ENCODE measurements around the gene COLQ. TPM values are rescaled to one million over a fixed set of nuclear protein-coding genes. Genes with fewer than 3 reads are reported as not detected.

COLQ gene
- total RNA-seq, 1 donor from 2014 or later: under 0.01 TPM

DNA sequence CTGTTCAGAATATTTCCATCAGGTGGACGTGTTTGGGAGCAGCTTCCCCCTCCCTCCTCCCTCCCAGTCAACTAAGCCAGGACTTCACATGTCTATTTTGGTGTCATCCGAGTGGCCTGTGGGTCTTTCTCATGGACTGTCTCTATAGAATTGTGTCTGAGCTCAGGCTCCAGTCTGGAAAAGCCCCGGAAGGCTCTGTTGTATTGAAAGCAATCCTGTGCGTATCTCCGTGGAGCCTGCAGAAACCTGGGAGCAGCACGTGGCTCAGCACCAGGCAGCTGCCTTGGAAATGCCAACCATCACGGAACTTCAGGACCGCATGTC, 25.2 kb downstream of the COLQ start:
- DNase-seq (ENCODE audit: low read depth): no peak
- no peak for FAIRE-seq
- TF ChIP-seq, protein P1, sequence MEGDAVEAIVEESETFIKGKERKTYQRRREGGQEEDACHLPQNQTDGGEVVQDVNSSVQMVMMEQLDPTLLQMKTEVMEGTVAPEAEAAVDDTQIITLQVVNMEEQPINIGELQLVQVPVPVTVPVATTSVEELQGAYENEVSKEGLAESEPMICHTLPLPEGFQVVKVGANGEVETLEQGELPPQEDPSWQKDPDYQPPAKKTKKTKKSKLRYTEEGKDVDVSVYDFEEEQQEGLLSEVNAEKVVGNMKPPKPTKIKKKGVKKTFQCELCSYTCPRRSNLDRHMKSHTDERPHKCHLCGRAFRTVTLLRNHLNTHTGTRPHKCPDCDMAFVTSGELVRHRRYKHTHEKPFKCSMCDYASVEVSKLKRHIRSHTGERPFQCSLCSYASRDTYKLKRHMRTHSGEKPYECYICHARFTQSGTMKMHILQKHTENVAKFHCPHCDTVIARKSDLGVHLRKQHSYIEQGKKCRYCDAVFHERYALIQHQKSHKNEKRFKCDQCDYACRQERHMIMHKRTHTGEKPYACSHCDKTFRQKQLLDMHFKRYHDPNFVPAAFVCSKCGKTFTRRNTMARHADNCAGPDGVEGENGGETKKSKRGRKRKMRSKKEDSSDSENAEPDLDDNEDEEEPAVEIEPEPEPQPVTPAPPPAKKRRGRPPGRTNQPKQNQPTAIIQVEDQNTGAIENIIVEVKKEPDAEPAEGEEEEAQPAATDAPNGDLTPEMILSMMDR (IDR thresholded peaks at IDR 0.05; ENCODE audit: insufficient read depth, low read length, severe bottlenecking): no peak
- Histone ChIP-seq H3K4me3 (ENCODE audit: low read depth, low read length) (no peak overlapping the region), H3K27me3 (ENCODE audit: control insufficient read depth, insufficient read depth, low read length) (peaks cover 4% of the 10 kb centered on the region), H3K36me3 (ENCODE audit: control insufficient read depth, insufficient read depth, low read length) (no peaks in the 10 kb centered on the region)

DNA sequence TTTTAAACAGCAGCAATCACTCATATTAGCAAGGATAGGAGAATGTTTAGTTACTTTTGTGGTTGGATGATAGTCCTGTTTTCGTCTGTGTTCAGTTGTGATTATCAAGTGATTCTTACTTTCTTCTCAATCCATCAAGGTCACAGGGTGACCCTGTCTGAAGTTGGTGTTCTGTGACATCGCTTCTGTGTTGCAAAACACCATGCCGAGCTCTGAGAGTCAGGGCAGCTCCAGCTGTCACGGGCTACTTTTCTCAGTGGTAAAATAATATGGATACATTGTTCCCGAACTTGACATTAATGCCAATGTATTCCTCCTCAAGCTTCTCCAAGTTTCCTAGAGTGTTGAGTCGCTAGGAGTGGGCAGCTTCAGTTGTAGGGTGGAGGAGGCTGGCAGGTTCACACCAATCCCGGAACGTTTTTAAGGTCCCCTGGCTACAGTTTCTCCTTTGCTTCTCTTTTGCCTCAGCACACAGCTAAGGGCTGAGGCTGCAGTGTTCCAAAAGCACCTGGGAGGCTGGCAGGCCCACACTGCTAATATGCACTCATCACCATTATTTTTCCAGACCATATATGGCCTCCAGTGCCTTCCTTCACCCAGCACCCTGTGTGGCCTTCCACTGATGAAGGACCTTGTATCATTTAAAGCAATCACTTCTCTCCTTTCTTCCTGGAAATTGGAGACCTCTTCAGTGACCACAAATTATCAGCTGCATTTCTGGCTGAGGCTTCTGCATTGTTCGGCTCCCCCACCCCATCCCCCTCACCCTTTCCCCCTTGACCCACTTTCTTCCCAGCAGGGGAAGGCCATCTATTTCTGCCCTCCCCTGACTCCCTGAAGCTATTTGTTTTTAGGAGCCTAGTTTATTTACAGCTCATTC, 25.8 kb downstream of the COLQ start:
- TF ChIP-seq, protein P1 (IDR thresholded peaks at IDR 0.05; ENCODE audit: insufficient read depth, low read length, severe bottlenecking): no peak

DNA sequence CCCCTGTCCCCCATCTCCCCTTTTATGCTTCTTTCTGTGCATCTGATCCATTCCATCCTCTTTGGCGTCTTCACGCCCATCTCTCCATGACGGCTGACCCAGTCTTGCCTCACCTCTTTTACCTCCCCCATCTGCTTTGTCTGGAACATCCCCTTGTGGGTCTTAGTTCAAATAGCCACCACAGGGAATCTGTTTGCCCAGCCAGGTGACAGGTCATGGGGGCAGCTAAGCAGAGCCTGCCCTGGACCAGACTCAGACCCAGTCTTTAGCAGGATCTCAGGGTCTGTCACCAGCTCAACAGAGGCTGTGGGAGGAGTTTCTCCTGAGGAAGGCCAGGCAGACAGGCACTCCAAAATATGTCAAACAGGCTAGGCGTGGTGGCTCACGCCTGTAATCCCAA, 28.1 kb downstream of the COLQ start:
- no peak for FAIRE-seq
- no peak for DNase-seq (ENCODE audit: low read depth)
- no peaks in the 10 kb centered on the region for H3K36me3 ChIP-seq (ENCODE audit: control insufficient read depth, insufficient read depth, low read length)
- H3K4me3 ChIP-seq (ENCODE audit: low read depth, low read length): no peak overlapping the region
- peaks cover 2% of the 10 kb centered on the region for H3K27me3 ChIP-seq (ENCODE audit: control insufficient read depth, insufficient read depth, low read length)
- TF ChIP-seq, protein P1 (IDR thresholded peaks at IDR 0.05; ENCODE audit: insufficient read depth, low read length, severe bottlenecking): no peak

More for the DNA sequence above, 25.8 kb downstream of the COLQ start:
- no peaks in the 10 kb centered on the region for H3K36me3 ChIP-seq (ENCODE audit: control insufficient read depth, insufficient read depth, low read length)
- FAIRE-seq (no peak), DNase-seq (ENCODE audit: low read depth) (no peak)
- peaks cover 4% of the 10 kb centered on the region for H3K27me3 ChIP-seq (ENCODE audit: control insufficient read depth, insufficient read depth, low read length)
- no peak overlapping the region for H3K4me3 ChIP-seq (ENCODE audit: low read depth, low read length)

DNA sequence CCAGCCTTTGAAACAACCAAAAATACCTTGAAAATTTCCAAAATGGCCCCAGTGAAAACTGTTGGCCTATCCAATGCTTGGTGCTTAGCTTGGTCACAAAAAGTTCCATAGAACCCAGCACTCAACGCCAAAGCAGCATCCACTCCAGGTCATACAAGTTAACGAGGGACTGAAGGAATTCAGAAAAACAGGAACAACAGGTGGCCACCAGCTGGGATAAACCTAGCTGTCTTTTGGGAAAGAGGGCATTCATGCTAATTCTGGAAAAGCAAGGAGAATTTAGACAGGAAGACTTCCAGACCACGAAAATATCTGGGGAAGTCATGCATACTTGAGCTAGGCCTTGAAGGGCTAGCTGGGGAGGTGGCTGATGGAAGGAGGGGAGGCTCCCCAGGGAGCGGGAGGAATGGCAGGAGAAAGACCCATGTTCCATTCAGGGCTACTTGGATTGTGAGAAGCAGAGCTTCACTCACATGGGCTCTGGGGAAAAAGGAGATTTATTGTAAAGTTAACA, 28.6 kb downstream of the COLQ start:
- TF ChIP-seq, protein P1 (IDR thresholded peaks at IDR 0.05; ENCODE audit: insufficient read depth, low read length, severe bottlenecking): no peak
- DNase-seq (ENCODE audit: low read depth): no peak

DNA sequence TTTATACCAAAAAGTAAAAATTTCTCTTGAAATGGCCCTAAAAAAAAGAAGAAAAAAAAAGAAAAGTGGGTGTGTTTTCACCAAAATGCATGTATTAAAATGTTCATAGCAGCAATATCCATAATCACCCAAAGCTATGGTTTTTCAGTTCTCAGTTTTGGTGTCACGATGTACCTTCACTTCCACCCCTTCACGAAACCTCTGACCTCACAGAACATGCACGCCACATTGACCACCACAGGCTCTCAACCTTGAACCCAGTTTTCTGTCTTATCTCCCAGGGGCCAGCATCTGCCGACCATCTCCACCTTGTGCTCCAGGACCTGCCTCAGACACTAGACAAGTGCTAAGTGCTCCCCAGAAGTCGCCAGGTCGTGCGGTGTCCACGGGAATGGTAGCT, 30.4 kb downstream of the COLQ start:
- peaks cover 2% of the 10 kb centered on the region for H3K27me3 ChIP-seq (ENCODE audit: control insufficient read depth, insufficient read depth, low read length)
- TF ChIP-seq, protein P1 (IDR thresholded peaks at IDR 0.05; ENCODE audit: insufficient read depth, low read length, severe bottlenecking): no peak
- FAIRE-seq: no peak
- H3K4me3 ChIP-seq (ENCODE audit: low read depth, low read length): no peak overlapping the region
- DNase-seq (ENCODE audit: low read depth): no peak
- no peaks in the 10 kb centered on the region for H3K36me3 ChIP-seq (ENCODE audit: control insufficient read depth, insufficient read depth, low read length)

More for the DNA sequence above, 28.6 kb downstream of the COLQ start:
- no peak overlapping the region for H3K4me3 ChIP-seq (ENCODE audit: low read depth, low read length)
- no peak for FAIRE-seq
- no peaks in the 10 kb centered on the region for H3K36me3 ChIP-seq (ENCODE audit: control insufficient read depth, insufficient read depth, low read length)
- peaks cover 2% of the 10 kb centered on the region for H3K27me3 ChIP-seq (ENCODE audit: control insufficient read depth, insufficient read depth, low read length)

All from bronchial epithelial cell (primary cell).